RWPE2 (cell line): ENCODE results near the gene EBF4.

Source experiments
- ATAC-seq: fragments of 200-7000 bp; cut with Tn5 transposase; 3 replicates; pipeline ENCODE4 v1.9.1; 2021; ENCODE audit warnings: low read depth
- DNase-seq: peaks from one replicate; pipeline ENCODE4 v3.0.0-alpha.2; 2020; ENCODE audit warnings: low spot score
- H3K27ac ChIP-seq: fragments of 450-650 bp; 2 replicates; pipeline ENCODE4 v1.5.1; 2017; ENCODE audit warnings: mild to moderate bottlenecking; ENCODE audit not compliant: poor library complexity, severe bottlenecking
- H3K27me3 ChIP-seq: fragments of 250-450 bp; sonication (Bioruptor Pico); 2 replicates; pipeline ENCODE4 v1.5.1; 2021; ENCODE audit warnings: mild to moderate bottlenecking, moderate library complexity; ENCODE audit not compliant: insufficient read depth, poor library complexity, severe bottlenecking
- H3K36me3 ChIP-seq: fragments of 250-450 bp; sonication (Bioruptor Pico); 2 replicates; pipeline ENCODE4 v1.5.1; 2020; ENCODE audit warnings: low read depth, mild to moderate bottlenecking, moderate library complexity
- H3K4me1 ChIP-seq: fragments of 250-450 bp; sonication (Bioruptor Pico); 2 replicates; pipeline ENCODE4 v1.5.1; 2021; ENCODE audit warnings: mild to moderate bottlenecking, moderate library complexity; ENCODE audit not compliant: insufficient read depth, poor library complexity, severe bottlenecking
- H3K4me3 ChIP-seq: fragments of 250-450 bp; sonication (Bioruptor Pico); 2 replicates; pipeline ENCODE4 v1.5.1; 2021; ENCODE audit warnings: mild to moderate bottlenecking, moderate library complexity; ENCODE audit not compliant: severe bottlenecking
- H3K9me3 ChIP-seq: fragments of 250-450 bp; sonication (Bioruptor Pico); 2 replicates; pipeline ENCODE4 v1.5.1; 2021; ENCODE audit warnings: mild to moderate bottlenecking, moderate library complexity; ENCODE audit not compliant: severe bottlenecking
- CTCF ChIP-seq: fragments of 450-650 bp; IDR thresholded peaks from one replicate; pipeline ENCODE4 v1.5.1; 2017; ENCODE audit warnings: mild to moderate bottlenecking, moderate library complexity; ENCODE audit not compliant: poor library complexity, severe bottlenecking

Gene EBF4

GRCh38 chr20:2709205-2709981 lies 16.8 kb downstream of the EBF4 start:
- no peaks in the 10 kb centered on the region for H3K36me3 ChIP-seq
- peaks cover 17% of the 10 kb centered on the region for H3K27me3 ChIP-seq
- H3K4me1 ChIP-seq = no peaks in the 10 kb centered on the region
- ATAC-seq (no peak), DNase-seq (no peak)
- TF ChIP-seq CTCF = no peak
- H3K27ac ChIP-seq = no peak overlapping the region
- no peak overlapping the region for H3K4me3 ChIP-seq
- no peaks in the 10 kb centered on the region for H3K9me3 ChIP-seq

- TF ChIP-seq CTCF = peak; percentile 48
- Histone ChIP-seq H3K4me1 (no peaks in the 10 kb centered on the region), H3K27me3 (peaks cover 16% of the 10 kb centered on the region), H3K4me3 (no peak overlapping the region), H3K36me3 (no peaks in the 10 kb centered on the region), H3K9me3 (no peaks in the 10 kb centered on the region), H3K27ac (no peak overlapping the region)
- ATAC-seq (peak; percentile 36; the same call in 1 of the 3 replicates), DNase-seq (no peak)
Measured at GRCh38 chr20:2713285-2713684, 20.7 kb downstream of the EBF4 start.

GRCh38 chr20:2729251-2729713 lies 36.7 kb downstream of the EBF4 start:
- ATAC-seq = no peak
- DNase-seq = no peak
- no peak for TF ChIP-seq CTCF
- Histone ChIP-seq H3K4me3 (no peak overlapping the region), H3K27ac (no peak overlapping the region), H3K36me3 (no peaks in the 10 kb centered on the region), H3K4me1 (no peaks in the 10 kb centered on the region), H3K27me3 (peaks cover 20% of the 10 kb centered on the region), H3K9me3 (no peaks in the 10 kb centered on the region)

- ATAC-seq (no peak), DNase-seq (no peak)
- Histone ChIP-seq H3K36me3 (no peaks in the 10 kb centered on the region), H3K4me3 (no peak overlapping the region), H3K27ac (no peak overlapping the region), H3K9me3 (no peaks in the 10 kb centered on the region), H3K4me1 (no peaks in the 10 kb centered on the region), H3K27me3 (peaks cover 20% of the 10 kb centered on the region)
- TF ChIP-seq CTCF = no peak
Measured at GRCh38 chr20:2729791-2730190, 37.2 kb downstream of the EBF4 start.

GRCh38 chr20:2734899-2735298 lies 42.3 kb downstream of the EBF4 start:
- Histone ChIP-seq H3K36me3 (no peaks in the 10 kb centered on the region), H3K9me3 (no peaks in the 10 kb centered on the region), H3K27ac (no peak overlapping the region), H3K4me3 (no peak overlapping the region), H3K4me1 (no peaks in the 10 kb centered on the region), H3K27me3 (no peaks in the 10 kb centered on the region)
- no peak for TF ChIP-seq CTCF
- ATAC-seq (no peak), DNase-seq (no peak)
